ENCODE data around the gene CFAP69.

- TF ChIP-seq REST (IDR thresholded peaks at IDR 0.05; ENCODE audit: borderline replicate concordance) (no peak), CTCF (IDR thresholded peaks at IDR 0.05; ENCODE audit: poor library complexity, severe bottlenecking) (no peak), EZH2 (IDR thresholded peaks at IDR 0.05; ENCODE audit: borderline replicate concordance, insufficient read depth, low read length, poor library complexity, severe bottlenecking) (no peak), TAF1 (IDR thresholded peaks at IDR 0.05; ENCODE audit: low read depth) (no peak)
Observed at GRCh38 chr7:90320418-90320800, 75.4 kb downstream of the CFAP69 start.
